AG09309 (cell line): ENCODE data around the gene XRCC1.

ENCODE experiments used
- DNase-seq: peaks from one replicate; pipeline ENCODE4 v3.0.0-alpha.2; 2010; ENCODE audit warnings: low read depth
- H3K4me3 ChIP-seq: 2 replicates; pipeline ENCODE4 v1.5.1; 2011; ENCODE audit warnings: mild to moderate bottlenecking, low read depth, low read length, moderate library complexity; ENCODE audit not compliant: control insufficient read depth
- CTCF ChIP-seq: IDR thresholded peaks from 2 replicates; pipeline ENCODE4 v1.5.1; 2011; ENCODE audit warnings: mild to moderate bottlenecking, low read depth, low read length, inconsistent platforms; ENCODE audit not compliant: insufficient read depth, control insufficient read depth; ENCODE audit errors: missing control alignments

XRCC1 gene

DNA sequence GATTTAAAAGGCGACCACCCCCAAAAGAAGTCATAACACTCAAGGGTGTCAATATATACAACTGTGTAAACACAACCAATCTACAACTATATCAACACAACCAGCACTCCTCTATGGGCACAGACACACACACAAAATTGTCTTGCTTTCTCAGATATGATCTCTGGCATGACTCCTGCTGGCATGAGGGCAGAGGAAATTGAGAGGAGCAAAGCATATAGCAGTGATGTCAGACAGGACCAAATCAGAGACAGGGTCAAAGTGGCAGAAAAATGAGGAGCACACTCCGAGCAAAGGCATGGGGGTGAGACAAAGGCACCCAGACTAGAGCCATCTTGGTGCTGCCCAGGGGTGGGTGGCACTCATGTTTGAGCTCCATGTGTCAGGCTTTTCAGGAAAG is 11.0 kb upstream of the XRCC1 start:
- no peak for TF ChIP-seq CTCF
- no peak for DNase-seq
- no peak overlapping the region for H3K4me3 ChIP-seq

GRCh38 chr19:43584484-43584883 is 9.2 kb upstream of the XRCC1 start:
- DNase-seq: no peak
- TF ChIP-seq CTCF: no peak
- H3K4me3 ChIP-seq: no peak overlapping the region

DNA sequence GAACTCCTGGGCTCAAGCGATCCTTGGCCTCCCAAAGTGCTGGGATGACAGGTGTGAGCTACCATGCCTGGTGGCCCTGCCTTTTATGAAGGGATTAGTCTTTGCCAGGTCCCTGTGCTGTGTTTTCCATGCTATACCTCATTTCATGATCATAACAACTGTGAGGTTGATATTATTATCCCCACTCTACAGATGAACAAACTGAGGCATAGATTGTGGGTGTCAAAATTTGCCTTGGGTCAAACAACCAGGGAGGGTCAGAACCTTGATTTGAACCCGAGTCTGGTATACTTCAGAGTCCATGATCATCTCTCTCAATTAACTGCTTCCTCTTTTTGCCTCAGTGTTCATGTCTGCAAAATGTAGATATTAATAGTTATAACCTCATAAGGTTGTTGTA is 7.2 kb upstream of the XRCC1 start:
- H3K4me3 ChIP-seq: no peak overlapping the region
- DNase-seq: no peak
- no peak for TF ChIP-seq CTCF

GRCh38 chr19:43581467-43581866 is 6.1 kb upstream of the XRCC1 start:
- no peak overlapping the region for H3K4me3 ChIP-seq
- TF ChIP-seq CTCF: no peak
- no peak for DNase-seq

- H3K4me3 ChIP-seq: no peak overlapping the region
- no peak for DNase-seq
- no peak for TF ChIP-seq CTCF
These were observed 3.5 kb upstream of the XRCC1 start for GRCh38 chr19:43578787-43579186.

GRCh38 chr19:43575955-43576878 is 890 bp upstream of the XRCC1 start:
- TF ChIP-seq CTCF: no peak
- H3K4me3 ChIP-seq: peak overlapping the region; percentile 28
- no peak for DNase-seq
